HepG2 (cell line): ENCODE measurements around the gene GARS1. TPM values are rescaled to one million over a fixed set of nuclear protein-coding genes. Genes with fewer than 3 reads are reported as not detected.

Experiments used
- ATAD3A ChIP-seq: sonication (generic); formaldehyde crosslinking; IDR thresholded peaks from 2 replicates; pipeline ENCODE4 v1.4.0; 2020; ENCODE audit warnings: missing genetic modification reagents
- BATF2 ChIP-seq: sonication (generic); formaldehyde crosslinking; IDR thresholded peaks from 2 replicates; pipeline ENCODE4 v1.8.0; 2022; ENCODE audit warnings: mild to moderate bottlenecking, missing genetic modification reagents, moderate library complexity
- KAT8 ChIP-seq: IDR thresholded peaks from 2 replicates; pipeline ENCODE4 v1.6.1; 2016; ENCODE audit warnings: missing genetic modification reagents, missing compliant biosample characterization
- TCF7 ChIP-seq: sonication (generic); IDR thresholded peaks from 2 replicates; pipeline ENCODE4 v1.6.1; 2016; ENCODE audit warnings: antibody characterized with exemption, low read depth
- THAP11 ChIP-seq: IDR thresholded peaks from 2 replicates; pipeline ENCODE4 v1.6.1; 2016; ENCODE audit warnings: missing biosample characterization, missing genetic modification reagents
- ZNF225 ChIP-seq: sonication (generic); formaldehyde crosslinking; IDR thresholded peaks from 2 replicates; pipeline ENCODE4 v1.4.0; 2020; ENCODE audit warnings: mild to moderate bottlenecking, missing genetic modification reagents
- ZNF441 ChIP-seq: sonication (generic); formaldehyde crosslinking; IDR thresholded peaks from 2 replicates; pipeline ENCODE4 v1.7.0; 2021; ENCODE audit warnings: missing genetic modification reagents, borderline replicate concordance
- ZNF609 ChIP-seq: sonication (generic); formaldehyde crosslinking; IDR thresholded peaks from 2 replicates; pipeline ENCODE4 v1.4.0; 2020; ENCODE audit warnings: mild to moderate bottlenecking, missing genetic modification reagents, borderline replicate concordance
- polyA plus RNA-seq, 8 experiments: library from polyadenylated mRNA; depleted of rRNA in 3 of 8; stranded (reverse) in 7 of 8; unstranded in 1 of 8; fragments of >200 nt; fragmentation: Illumina TruSeq in 4 of 8; extraction: Trizol in 4 of 8; gene quantifications; 2 replicates each; pipeline versions ENCODE4 v1.2.1 to v1.2.3, GENCODE V29; 2011 to 2016; ENCODE audit warnings: low read depth in 4 of 8, missing spikeins in 1 of 8, mixed read lengths in 1 of 8; ENCODE audit not compliant: insufficient read depth in 1 of 8
- total RNA-seq, 5 experiments: library from RNA; depleted of rRNA; stranded (reverse); fragments of >200 nt; fragmentation: Illumina TruSeq; extraction: Trizol; gene quantifications; 2 replicates each; pipeline ENCODE4 v1.2.3, GENCODE V29; 2016; ENCODE audit warnings: low read depth in 1 of 5

Gene GARS1
- total and polyA plus RNA-seq, 2 of the 13 experiments (the other 11 are each of a cell fraction or from before 2014, with no cell fraction given), result 140 to 460 TPM

GRCh38 chr7:30656006-30656957 lies 61.6 kb downstream of the GARS1 start (continued):
- TF ChIP-seq BATF2 (CRISPR knock-in tag), result no peak
- TF ChIP-seq ZNF609, result no peak
- TF ChIP-seq TCF7, result no peak
- no peak for TF ChIP-seq ZNF225 (CRISPR knock-in tag)
- no peak for TF ChIP-seq KAT8 (CRISPR knock-in tag)
- no peak for TF ChIP-seq ZNF441 (CRISPR knock-in tag)
- no peak for TF ChIP-seq THAP11 (CRISPR knock-in tag)
- TF ChIP-seq ATAD3A (CRISPR knock-in tag), result no peak
